OCI-LY1 (cell line): ENCODE measurements around the gene TEX53.
A peak's percentile ranks its signal among the peaks of the same experiment; 100 is the strongest.

ENCODE experiments used
- H2AFZ ChIP-seq: fragments of 200-600 bp; sonication (generic), shearing (Covaris generic); 2 replicates; pipeline ENCODE4 v1.6.0; 2014; ENCODE audit warnings: antibody characterized with exemption, mild to moderate bottlenecking, low read length
- H3F3A ChIP-seq: fragments of 200-600 bp; sonication (generic), shearing (Covaris generic); 2 replicates; pipeline ENCODE4 v1.6.0; 2014; ENCODE audit warnings: mild to moderate bottlenecking, antibody characterized with exemption, low read length, moderate library complexity; ENCODE audit not compliant: insufficient read depth
- H3K27ac ChIP-seq: fragments of 200-600 bp; sonication (generic); 2 replicates; pipeline ENCODE4 v1.5.1; 2014; ENCODE audit warnings: low read length, mixed run types, mild to moderate bottlenecking, low read depth; ENCODE audit not compliant: poor library complexity, severe bottlenecking
- H3K27me3 ChIP-seq: fragments of 200-600 bp; sonication (generic); 2 replicates; pipeline ENCODE4 v1.6.0; 2014; ENCODE audit warnings: antibody characterized with exemption, mild to moderate bottlenecking, low read length, moderate library complexity; ENCODE audit not compliant: insufficient read depth
- H3K36me3 ChIP-seq: fragments of 200-600 bp; sonication (generic); 2 replicates; pipeline ENCODE4 v1.6.1; 2014; ENCODE audit warnings: mild to moderate bottlenecking, antibody characterized with exemption, low read length, moderate library complexity, mixed read lengths; ENCODE audit not compliant: insufficient read depth
- H3K4me1 ChIP-seq: fragments of 200-600 bp; sonication (generic); 2 replicates; pipeline ENCODE4 v1.5.1; 2014; ENCODE audit warnings: mild to moderate bottlenecking, low read length, moderate library complexity; ENCODE audit not compliant: insufficient read depth, severe bottlenecking
- H3K4me2 ChIP-seq: fragments of 200-600 bp; sonication (generic), shearing (Covaris generic); 2 replicates; pipeline ENCODE4 v1.6.1; 2014; ENCODE audit warnings: low read length
- H3K4me3 ChIP-seq: fragments of 200-600 bp; sonication (generic); 2 replicates; pipeline ENCODE4 v1.5.1; 2014; ENCODE audit warnings: low read length, low read depth, mild to moderate bottlenecking, mixed read lengths; ENCODE audit not compliant: poor library complexity, severe bottlenecking
- H3K79me2 ChIP-seq: fragments of 200-600 bp; shearing (Covaris generic); 2 replicates; pipeline ENCODE4 v1.6.1; 2016; ENCODE audit warnings: mixed run types, low read length, mixed read lengths; ENCODE audit not compliant: insufficient read depth
- H3K9ac ChIP-seq: fragments of 200-600 bp; sonication (generic), shearing (Covaris generic); 2 replicates; pipeline ENCODE4 v1.6.1; 2014; ENCODE audit warnings: mild to moderate bottlenecking, low read length, mixed read lengths
- H3K9me2 ChIP-seq: fragments of 200-600 bp; sonication (generic), shearing (Covaris generic); 2 replicates; pipeline ENCODE4 v1.6.1; 2014; ENCODE audit warnings: low read depth, mild to moderate bottlenecking, low read length, mixed read lengths
- H3K9me3 ChIP-seq: fragments of 200-600 bp; shearing (Covaris generic); 2 replicates; pipeline ENCODE4 v1.6.1; 2014; ENCODE audit warnings: low read length, mixed read lengths
- H4K20me1 ChIP-seq: fragments of 200-600 bp; sonication (generic), shearing (Covaris generic); 2 replicates; pipeline ENCODE4 v1.6.0; 2016; ENCODE audit warnings: mild to moderate bottlenecking, low read length; ENCODE audit not compliant: insufficient read depth
- EZH2 ChIP-seq: fragments of 200-600 bp; sonication (generic), shearing (Covaris generic); IDR thresholded peaks from 2 replicates; pipeline ENCODE4 v1.8.0; 2017; ENCODE audit warnings: borderline replicate concordance, mixed run types, mild to moderate bottlenecking, antibody characterized with exemption, low read length, moderate library complexity, mixed read lengths
- TF ChIP-seq, protein P1 (sequence below): fragments of 200-600 bp; sonication (generic), shearing (Covaris generic); IDR thresholded peaks from 2 replicates; pipeline ENCODE4 v1.5.1; 2017; ENCODE audit warnings: mild to moderate bottlenecking, antibody characterized with exemption, low read length, moderate library complexity, mixed read lengths

TEX53 gene

DNA sequence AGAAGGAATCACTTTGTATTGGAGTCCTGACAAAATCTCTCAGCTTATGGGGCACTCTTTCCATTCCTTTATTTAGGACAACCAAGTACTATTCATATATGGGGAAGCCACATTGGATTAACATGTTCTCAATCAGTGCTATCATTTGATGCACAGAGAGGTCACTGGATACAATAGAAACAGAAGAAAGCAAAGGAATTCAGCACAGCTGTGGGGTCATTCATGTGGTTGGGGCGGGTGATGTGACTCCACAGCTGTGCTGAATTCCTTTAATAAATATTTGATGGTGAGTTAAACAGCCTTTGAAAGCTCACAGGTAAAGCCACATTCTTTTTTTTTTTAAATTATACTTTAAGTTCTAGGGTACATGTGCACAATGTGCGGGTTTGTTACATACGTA is 25.2 kb upstream of the TEX53 start:
- Histone ChIP-seq H3K27ac (no peak overlapping the region), H3K4me1 (no peaks in the 10 kb centered on the region), H4K20me1 (no peaks in the 10 kb centered on the region), H3K9ac (no peak overlapping the region), H3K79me2 (no peaks in the 10 kb centered on the region), H3K9me3 (no peaks in the 10 kb centered on the region), H3K36me3 (no peaks in the 10 kb centered on the region), H3K27me3 (no peaks in the 10 kb centered on the region), H3K4me3 (no peak overlapping the region), H2AFZ (no peak overlapping the region), H3F3A (no peaks in the 10 kb centered on the region), H3K9me2 (no peaks in the 10 kb centered on the region), H3K4me2 (no peak overlapping the region)
- TF ChIP-seq, protein P1, sequence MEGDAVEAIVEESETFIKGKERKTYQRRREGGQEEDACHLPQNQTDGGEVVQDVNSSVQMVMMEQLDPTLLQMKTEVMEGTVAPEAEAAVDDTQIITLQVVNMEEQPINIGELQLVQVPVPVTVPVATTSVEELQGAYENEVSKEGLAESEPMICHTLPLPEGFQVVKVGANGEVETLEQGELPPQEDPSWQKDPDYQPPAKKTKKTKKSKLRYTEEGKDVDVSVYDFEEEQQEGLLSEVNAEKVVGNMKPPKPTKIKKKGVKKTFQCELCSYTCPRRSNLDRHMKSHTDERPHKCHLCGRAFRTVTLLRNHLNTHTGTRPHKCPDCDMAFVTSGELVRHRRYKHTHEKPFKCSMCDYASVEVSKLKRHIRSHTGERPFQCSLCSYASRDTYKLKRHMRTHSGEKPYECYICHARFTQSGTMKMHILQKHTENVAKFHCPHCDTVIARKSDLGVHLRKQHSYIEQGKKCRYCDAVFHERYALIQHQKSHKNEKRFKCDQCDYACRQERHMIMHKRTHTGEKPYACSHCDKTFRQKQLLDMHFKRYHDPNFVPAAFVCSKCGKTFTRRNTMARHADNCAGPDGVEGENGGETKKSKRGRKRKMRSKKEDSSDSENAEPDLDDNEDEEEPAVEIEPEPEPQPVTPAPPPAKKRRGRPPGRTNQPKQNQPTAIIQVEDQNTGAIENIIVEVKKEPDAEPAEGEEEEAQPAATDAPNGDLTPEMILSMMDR = no peak
- TF ChIP-seq EZH2 = no peak

DNA sequence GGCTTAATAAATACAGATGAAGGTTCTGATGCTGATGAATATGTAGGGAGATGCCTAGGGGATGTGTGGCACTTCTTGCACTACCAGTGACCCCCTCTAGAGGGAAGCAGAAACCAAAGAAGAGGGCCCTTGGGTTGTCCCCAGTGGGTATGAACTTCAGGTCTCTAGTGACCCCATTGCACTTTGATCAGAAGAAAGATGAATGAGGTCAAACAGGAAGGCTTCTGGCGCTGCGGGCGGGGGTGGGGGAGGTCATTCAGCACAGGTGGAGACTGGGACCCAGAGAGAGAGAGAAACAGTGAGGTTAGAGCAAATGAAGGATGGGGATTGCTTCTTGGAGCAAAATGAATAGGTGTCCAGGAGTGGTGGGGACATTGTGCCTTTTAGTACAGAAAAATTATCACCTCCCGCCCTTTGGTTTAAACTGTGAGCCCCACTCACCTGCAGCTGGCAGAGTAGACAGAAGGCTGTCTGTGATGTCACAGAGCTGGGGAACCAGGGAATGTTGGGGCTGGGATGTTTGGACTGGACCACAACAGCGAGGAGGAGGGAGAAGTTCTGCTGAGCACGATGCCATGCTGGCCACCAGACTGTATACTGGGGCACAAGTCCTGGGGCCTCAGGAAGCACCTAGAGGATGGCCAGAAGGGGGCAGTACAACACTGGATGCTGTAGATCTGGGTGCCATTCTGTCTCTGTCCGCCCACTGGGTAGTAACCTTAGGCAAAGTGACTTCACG is 24.2 kb upstream of the TEX53 start, which contains the start of gene TEX48:
TEX48 (minus strand) TSS at position 599 of the 739 bp plus-strand sequence. CDS start 10,469 bp downstream, outside the sequence.
- Histone ChIP-seq H4K20me1 (no peaks in the 10 kb centered on the region), H3K4me1 (no peaks in the 10 kb centered on the region), H3K79me2 (no peaks in the 10 kb centered on the region), H3K9me2 (no peaks in the 10 kb centered on the region), H3K9me3 (no peaks in the 10 kb centered on the region), H3K4me2 (no peak within 1 kb of the TSS), H3K4me3 (no peak within 1 kb of the TSS), H3K27me3 (no peaks in the 10 kb centered on the region), H3K36me3 (no peaks in the 10 kb centered on the region), H3F3A (no peaks in the 10 kb centered on the region), H3K9ac (no peak within 1 kb of the TSS), H3K27ac (no peak within 1 kb of the TSS), H2AFZ (no peak within 1 kb of the TSS)
- TF ChIP-seq EZH2 = no peak
- TF ChIP-seq, protein P1 = peak; percentile 61

GRCh38 chr9:114680259-114681001 is 22.8 kb upstream of the TEX53 start:
- H3K36me3 ChIP-seq = no peaks in the 10 kb centered on the region
- no peak for TF ChIP-seq EZH2
- TF ChIP-seq, protein P1 = no peak
- H3K9ac ChIP-seq = no peak overlapping the region
- H3K4me2 ChIP-seq = no peak overlapping the region
- no peaks in the 10 kb centered on the region for H3K9me3 ChIP-seq
- H2AFZ ChIP-seq = no peak overlapping the region
- no peaks in the 10 kb centered on the region for H3F3A ChIP-seq
- H3K27me3 ChIP-seq = no peaks in the 10 kb centered on the region
- H3K4me3 ChIP-seq = no peak overlapping the region
- no peaks in the 10 kb centered on the region for H3K4me1 ChIP-seq
- H3K9me2 ChIP-seq = no peaks in the 10 kb centered on the region
- no peaks in the 10 kb centered on the region for H4K20me1 ChIP-seq
- H3K79me2 ChIP-seq = no peaks in the 10 kb centered on the region
- no peak overlapping the region for H3K27ac ChIP-seq
